Stomach (tissue), 9 donors: ENCODE results near the gene EMC6. TPM values are rescaled to one million over a fixed set of nuclear protein-coding genes. Genes with fewer than 3 reads are reported as not detected.

Experiments
- DNase-seq, 2 donors: peaks; one replicate each; pipeline versions ENCODE4 v3.0.0 to v3.0.0-alpha.2; 2013 to 2019
- H3K27ac ChIP-seq, 5 donors: fragments of 200-600 bp in 4 of 5; sonication (generic) in 4 of 5; one replicate each; pipeline ENCODE4 v1.5.1; 2013 to 2019; ENCODE audit warnings: mild to moderate bottlenecking in 1 of 5, moderate library complexity in 1 of 5
- H3K27me3 ChIP-seq, 3 donors: fragments of 200-600 bp; sonication (generic); one replicate each; pipeline ENCODE4 v1.5.1; 2017 to 2019; ENCODE audit warnings: mixed run types in 1 of 3
- H3K36me3 ChIP-seq, 4 donors: fragments of 200-600 bp; sonication (generic); 1 replicate in 3 of 4; 2 replicates in 1 of 4; pipeline ENCODE4 v1.5.1; 2016 to 2019
- H3K4me1 ChIP-seq, 4 donors: fragments of 200-600 bp; sonication (generic); one replicate each; pipeline ENCODE4 v1.5.1; 2016 to 2019
- H3K4me3 ChIP-seq, 4 donors: fragments of 200-600 bp; sonication (generic) in 3 of 4; one replicate each; pipeline ENCODE4 v1.5.1; 2016 to 2019; ENCODE audit warnings: mild to moderate bottlenecking in 1 of 4
- H3K9me3 ChIP-seq, 4 donors: fragments of 200-600 bp; sonication (generic); one replicate each; pipeline ENCODE4 v1.5.1; 2016 to 2019
- CTCF ChIP-seq, 7 experiments: fragments of 450-650 bp in 4 of 7; fragments of 200-600 bp in 3 of 7; sonication (generic) in 3 of 7; IDR thresholded peaks; one replicate each; pipeline ENCODE4 v1.5.1; 2016 to 2019; ENCODE audit warnings: antibody characterized with exemption in 7 of 7, control low read depth in 2 of 7, mild to moderate bottlenecking in 1 of 7
- EP300 ChIP-seq: sonication (generic); formaldehyde crosslinking; IDR thresholded peaks from one replicate; pipeline ENCODE4 v1.6.1; 2017; ENCODE audit warnings: antibody characterized with exemption
- POLR2A ChIP-seq, 4 donors: fragments of 450-650 bp; IDR thresholded peaks; one replicate each; pipeline ENCODE4 v1.6.1; 2016; ENCODE audit warnings: antibody characterized with exemption in 4 of 4, control low read depth in 2 of 4, mild to moderate bottlenecking in 1 of 4, moderate library complexity in 1 of 4
- POLR2AphosphoS5 ChIP-seq, 3 donors: sonication (generic); formaldehyde crosslinking; IDR thresholded peaks; one replicate each; pipeline ENCODE4 v1.6.1; 2016; ENCODE audit warnings: antibody characterized with exemption in 3 of 3
- WGBS, 5 donors: extraction: QIAGEN DNeasy Blood & Tissue Kit in 3 of 5; methylation state at CpG; one replicate each; pipeline versions ENCODE4 v1.1.5 to v1.1.7; 2013 to 2018; 5-methylcytosine and 5-hydroxymethylcytosine counted together
- intact Hi-C: fragments of 100-400 bp; cut with DNase I; formaldehyde crosslinking; loops from one replicate; pipeline ENCODE4 v1.15.1; 2023; ENCODE audit warnings: low total_unique reads
- polyA plus RNA-seq, 3 donors: library from polyadenylated mRNA; stranded (reverse); fragments of 200-250 nt; gene quantifications; one replicate each; pipeline ENCODE4 v1.2.3, GENCODE V29; 2013
- total RNA-seq, 5 donors: library from RNA; depleted of rRNA; stranded (reverse); fragments of >200 nt; gene quantifications; one replicate each; pipeline versions ENCODE4 v1.1.0 to v1.2.3, GENCODE V29; 2014 to 2016
- donor health status: healthy with polysubstance abuse.
- donor health status: Bipolar disorder and iron deficiency.
- donor health status: healthy.

The EMC6 gene
- total and polyA plus RNA-seq, 8 donors = 2.6 to 75.6 (median 44.4) TPM; not detected in 2

- Histone ChIP-seq H3K9me3 (no peaks in the 10 kb centered on the region), H3K27ac (no peak overlapping the region), H3K4me3 (no peak overlapping the region), H3K27me3 (peaks cover 0 to 66% (median 8%) of the 10 kb centered on the region in 3 donors), H3K4me1 (peaks cover 0 to 5% (median under 1%) of the 10 kb centered on the region in 4 donors), H3K36me3 (peaks cover 0 to 3% (median 0%) of the 10 kb centered on the region in 4 donors)
- WGBS, 5 donors = 86 to 90% (median 87%) methylated on average over 34 to 42 of the region's 44 CpGs
- TF ChIP-seq POLR2AphosphoS5 (IDR thresholded peaks at IDR 0.05) (no peak), POLR2A (IDR thresholded peaks at IDR 0.05) (no peak), CTCF (IDR thresholded peaks at IDR 0.05) (no peak), EP300 (no peak)
- DNase-seq = no peak
- intact Hi-C loops = no loop called here
Observed at GRCh38 chr17:3689262-3690093, 20.9 kb downstream of the EMC6 start.

GRCh38 chr17:3690094-3690715, 21.6 kb downstream of the EMC6 start:
- Histone ChIP-seq H3K4me1 (peaks cover 3 to 12% (median 6%) of the 10 kb centered on the region in 4 donors), H3K36me3 (peaks cover 0 to 3% (median 0%) of the 10 kb centered on the region in 4 donors), H3K9me3 (no peaks in the 10 kb centered on the region), H3K27ac (no peak overlapping the region), H3K27me3 (peaks cover 0 to 66% (median 10%) of the 10 kb centered on the region in 3 donors), H3K4me3 (no peak overlapping the region)
- intact Hi-C loops = no loop called here
- no peak for DNase-seq
- no peak for TF ChIP-seq POLR2AphosphoS5 (IDR thresholded peaks at IDR 0.05)
- no peak for TF ChIP-seq POLR2A (IDR thresholded peaks at IDR 0.05)
- no peak for TF ChIP-seq EP300
- TF ChIP-seq CTCF (IDR thresholded peaks at IDR 0.05) = no peak
- 75 to 85% (median 82%) methylated on average over 16 to 22 of the region's 22 CpGs for WGBS, 5 donors

DNA sequence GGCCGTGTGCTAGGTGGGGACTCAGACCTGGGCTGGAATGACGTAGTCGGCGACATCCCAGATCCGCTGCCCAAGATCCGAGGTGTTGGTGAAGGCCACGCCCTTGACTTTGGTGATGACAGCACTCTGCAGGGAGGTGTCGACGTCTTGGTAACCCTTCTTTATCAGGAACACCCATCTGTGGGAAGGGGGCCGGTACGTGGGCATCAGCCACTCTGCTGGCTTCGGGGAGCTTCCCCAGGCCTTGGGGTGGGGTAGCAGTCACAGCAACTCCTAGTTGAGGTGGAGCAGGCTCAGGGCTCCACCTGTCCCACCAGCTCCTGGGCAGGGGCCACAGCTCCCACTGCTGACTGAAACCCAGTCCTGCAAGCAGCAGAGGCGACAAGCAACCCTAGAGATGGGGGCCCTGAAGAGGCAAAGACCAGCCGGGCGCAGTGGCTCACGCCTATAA, 23.0 kb downstream of the EMC6 start:
- Histone ChIP-seq H3K27me3 (peaks cover 0 to 77% (median 22%) of the 10 kb centered on the region in 3 donors), H3K27ac (no peak overlapping the region), H3K4me3 (no peak overlapping the region), H3K4me1 (peaks cover 16 to 26% (median 20%) of the 10 kb centered on the region in 4 donors), H3K9me3 (no peaks in the 10 kb centered on the region), H3K36me3 (peaks cover 0 to 3% (median 0%) of the 10 kb centered on the region in 4 donors)
- WGBS, 5 donors = 73 to 78% (median 76%) methylated on average over 8 to 16 of the region's 16 CpGs
- intact Hi-C loops = no loop called here
- DNase-seq = no peak
- TF ChIP-seq CTCF (IDR thresholded peaks at IDR 0.05) (no peak), POLR2A (IDR thresholded peaks at IDR 0.05) (no peak), POLR2AphosphoS5 (IDR thresholded peaks at IDR 0.05) (no peak)

- Histone ChIP-seq H3K27ac (no peak overlapping the region), H3K9me3 (peaks cover 0 to under 1% (median under 1%) of the 10 kb centered on the region in 4 donors), H3K27me3 (peaks cover 0 to 84% (median 29%) of the 10 kb centered on the region in 3 donors), H3K4me3 (no peak overlapping the region), H3K4me1 (peaks cover 16 to 29% (median 24%) of the 10 kb centered on the region in 4 donors), H3K36me3 (peaks cover 0 to 3% (median 0%) of the 10 kb centered on the region in 4 donors)
- no peak for TF ChIP-seq POLR2A (IDR thresholded peaks at IDR 0.05)
- TF ChIP-seq EP300 = no peak
- no peak for TF ChIP-seq POLR2AphosphoS5 (IDR thresholded peaks at IDR 0.05)
- TF ChIP-seq CTCF (IDR thresholded peaks at IDR 0.05) = no peak
- intact Hi-C loops = no loop called here
- 82 to 87% (median 85%) methylated on average over 9 of the region's 9 CpGs for WGBS, 5 donors
- DNase-seq = no peak
Observed at GRCh38 chr17:3692346-3692745, 23.7 kb downstream of the EMC6 start.
